ENCODE data around the gene C4BPB.

DNA sequence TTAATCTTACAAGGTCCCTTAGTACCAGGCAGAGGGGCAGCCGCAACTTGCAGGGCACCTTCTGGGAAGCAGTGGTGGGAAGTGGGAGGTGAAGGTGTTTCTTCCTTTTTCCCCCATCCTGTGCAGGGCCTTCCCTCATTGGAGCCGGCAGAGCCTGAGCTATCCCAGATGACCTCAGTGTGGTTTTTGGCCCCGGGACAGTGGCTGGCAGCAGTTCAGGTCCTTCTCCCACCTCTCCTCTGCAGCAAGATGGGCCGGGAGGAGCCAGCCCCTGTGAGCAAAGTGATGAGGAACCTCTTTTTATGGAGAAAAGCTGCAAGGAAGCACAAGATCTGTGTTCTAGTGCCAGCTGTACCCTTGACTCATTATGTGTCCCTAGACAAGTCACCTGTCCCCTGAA lies 28.8 kb upstream of the C4BPB start:
- TF ChIP-seq, protein P1, sequence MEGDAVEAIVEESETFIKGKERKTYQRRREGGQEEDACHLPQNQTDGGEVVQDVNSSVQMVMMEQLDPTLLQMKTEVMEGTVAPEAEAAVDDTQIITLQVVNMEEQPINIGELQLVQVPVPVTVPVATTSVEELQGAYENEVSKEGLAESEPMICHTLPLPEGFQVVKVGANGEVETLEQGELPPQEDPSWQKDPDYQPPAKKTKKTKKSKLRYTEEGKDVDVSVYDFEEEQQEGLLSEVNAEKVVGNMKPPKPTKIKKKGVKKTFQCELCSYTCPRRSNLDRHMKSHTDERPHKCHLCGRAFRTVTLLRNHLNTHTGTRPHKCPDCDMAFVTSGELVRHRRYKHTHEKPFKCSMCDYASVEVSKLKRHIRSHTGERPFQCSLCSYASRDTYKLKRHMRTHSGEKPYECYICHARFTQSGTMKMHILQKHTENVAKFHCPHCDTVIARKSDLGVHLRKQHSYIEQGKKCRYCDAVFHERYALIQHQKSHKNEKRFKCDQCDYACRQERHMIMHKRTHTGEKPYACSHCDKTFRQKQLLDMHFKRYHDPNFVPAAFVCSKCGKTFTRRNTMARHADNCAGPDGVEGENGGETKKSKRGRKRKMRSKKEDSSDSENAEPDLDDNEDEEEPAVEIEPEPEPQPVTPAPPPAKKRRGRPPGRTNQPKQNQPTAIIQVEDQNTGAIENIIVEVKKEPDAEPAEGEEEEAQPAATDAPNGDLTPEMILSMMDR (IDR thresholded peaks at IDR 0.05; ENCODE audit: control extremely low read depth in 1 of 3, insufficient read depth in 1 of 3, low read depth in 1 of 3, low read length in 3 of 3), result no peak
- no peak for TF ChIP-seq HDAC2 (IDR thresholded peaks at IDR 0.05; ENCODE audit: borderline replicate concordance in 1 of 2, low read depth in 2 of 2, low read length in 2 of 2)
- TF ChIP-seq POLR2AphosphoS5 (IDR thresholded peaks at IDR 0.05; ENCODE audit: low read depth, low read length), result no peak
- no peak for TF ChIP-seq E2F6 (IDR thresholded peaks at IDR 0.05)
- TF ChIP-seq TEAD4 (IDR thresholded peaks at IDR 0.05; ENCODE audit: low read depth, low read length), result no peak
- no peak for TF ChIP-seq TCF12 (IDR thresholded peaks at IDR 0.05; ENCODE audit: low read depth, low read length)
- TF ChIP-seq MAX (IDR thresholded peaks at IDR 0.05), result no peak
- TF ChIP-seq RFX5 (IDR thresholded peaks at IDR 0.05; ENCODE audit: borderline replicate concordance, low read depth, low read length), result no peak
- no peak for TF ChIP-seq CHD2 (IDR thresholded peaks at IDR 0.05; ENCODE audit: low read length)
- no peak for TF ChIP-seq EGR1 (IDR thresholded peaks at IDR 0.05; ENCODE audit: borderline replicate concordance, low read depth, low read length)
- TF ChIP-seq SIRT6 (IDR thresholded peaks at IDR 0.05; ENCODE audit: low read length), result no peak
- TF ChIP-seq EZH2 (IDR thresholded peaks at IDR 0.05; ENCODE audit: low read depth, low read length, severe bottlenecking), result no peak
- no peak for TF ChIP-seq KDM1A (IDR thresholded peaks at IDR 0.05; ENCODE audit: borderline replicate concordance, low read length)

All from H1 (cell line).